HepG2 (cell line): Measurements from ENCODE around the gene GATA1. TPM values are rescaled to one million over a fixed set of nuclear protein-coding genes. Genes with fewer than 3 reads are reported as not detected.

Experiments used
- ATAC-seq: fragments of 200-7000 bp; cut with Tn5 transposase; 3 replicates; pipeline ENCODE4 v1.9.1; 2020; ENCODE audit warnings: mild to moderate bottlenecking, moderate library complexity
- BruUV-seq: library from RNA; stranded (reverse); fragments of 400-500 nt; replicated peaks from 2 replicates; lab custom pipeline; 2021; lab: Mats Ljungman, UMichigan
- CTCF ChIA-PET: fragments of 300-600 bp; formaldehyde crosslinking; extraction: SDS; loops from one replicate; lab custom pipeline; 2021; ENCODE audit warnings: low total read pairs, inconsistent platforms, low intra/inter-chr PET ratio; lab: Yijun Ruan, JAX
- POLR2A ChIA-PET: fragments of 350-600 bp; sonication (Branson Sonifier 250); formaldehyde crosslinking; loops from one replicate; lab custom pipeline; 2020; ENCODE audit warnings: antibody characterized with exemption, inconsistent platforms; lab: Yijun Ruan, JAX
- DNase-seq: peaks from one replicate; pipeline ENCODE4 v3.0.0-alpha.2; 2015; ENCODE audit warnings: low spot score
- FAIRE-seq: peaks from 3 replicates; lab custom pipeline; 2011; peaks lifted over from hg19 to GRCh38; lab: Jason Lieb, UNC
- H2AFZ ChIP-seq: one replicate; pipeline ENCODE4 v1.6.1; 2011; ENCODE audit warnings: low read length, inconsistent platforms
- H3K27ac ChIP-seq: fragments of 300-600 bp; 3 replicates; pipeline ENCODE4 v1.8.0; 2011; ENCODE audit warnings: mixed run types, mild to moderate bottlenecking, mixed read lengths, low read length, inconsistent platforms; ENCODE audit not compliant: insufficient read depth; ENCODE audit errors: extremely low read length
- H3K27me3 ChIP-seq, 2 experiments: fragments of 200-600 bp in 1 of 2; 2 replicates in 1 of 2; 3 replicates in 1 of 2; pipeline versions ENCODE4 v1.6.0 to v1.8.0; 2011; ENCODE audit warnings: low read length in 2 of 2, mild to moderate bottlenecking in 2 of 2, moderate library complexity in 2 of 2, inconsistent platforms in 1 of 2; ENCODE audit not compliant: insufficient read depth in 2 of 2, control insufficient read depth in 1 of 2
- H3K36me3 ChIP-seq, 2 experiments: fragments of 200-600 bp in 1 of 2; replicated peaks in 1 of 2; 2 replicates in 1 of 2; 3 replicates in 1 of 2; pipeline versions ENCODE4 v1.5.1 to v1.8.0; 2011; ENCODE audit warnings: low read length in 2 of 2, inconsistent platforms in 1 of 2; ENCODE audit not compliant: insufficient read depth in 2 of 2, control insufficient read depth in 1 of 2
- H3K4me1 ChIP-seq: 2 replicates; pipeline ENCODE4 v1.5.1; 2012; ENCODE audit warnings: low read length, inconsistent platforms; ENCODE audit not compliant: insufficient read depth
- H3K4me2 ChIP-seq: 2 replicates; pipeline ENCODE4 v1.6.0; 2011; ENCODE audit warnings: low read depth, low read length, inconsistent platforms
- H3K4me3 ChIP-seq, 3 experiments: fragments of 200-600 bp in 1 of 3; sonication (generic), shearing (Covaris generic) in 1 of 3; replicated peaks in 1 of 3; 2 replicates each; pipeline ENCODE4 v1.5.1; 2011 to 2016; ENCODE audit warnings: low read length in 3 of 3, inconsistent platforms in 2 of 3, low read depth in 2 of 3, mild to moderate bottlenecking in 2 of 3, control low read depth in 1 of 3, mixed read lengths in 1 of 3; ENCODE audit not compliant: insufficient read depth in 1 of 3
- H3K79me2 ChIP-seq: one replicate; pipeline ENCODE4 v1.6.1; 2011; ENCODE audit warnings: low read length, inconsistent platforms; ENCODE audit not compliant: insufficient read depth
- H3K9ac ChIP-seq: 2 replicates; pipeline ENCODE4 v1.6.0; 2011; ENCODE audit warnings: mild to moderate bottlenecking, low read depth, low read length, inconsistent platforms; ENCODE audit not compliant: insufficient read depth
- H3K9me3 ChIP-seq: 2 replicates; pipeline ENCODE4 v1.5.1; 2012; ENCODE audit warnings: mild to moderate bottlenecking, low read length
- H4K20me1 ChIP-seq: 2 replicates; pipeline ENCODE4 v1.6.0; 2011; ENCODE audit warnings: inconsistent platforms, mild to moderate bottlenecking, low read length, moderate library complexity; ENCODE audit not compliant: insufficient read depth
- CREM ChIP-seq, 2 experiments: sonication (generic) in 1 of 2; formaldehyde crosslinking in 1 of 2; IDR thresholded peaks; 2 replicates each; pipeline versions ENCODE4 v1.4.0 to v1.6.1; 2016 to 2020; ENCODE audit warnings: antibody characterized with exemption in 1 of 2, mild to moderate bottlenecking in 1 of 2, missing genetic modification reagents in 1 of 2
- HOMEZ ChIP-seq: IDR thresholded peaks from 2 replicates; pipeline ENCODE4 v1.6.1; 2016; ENCODE audit warnings: low read depth
- MAZ ChIP-seq, 2 experiments: sonication (generic) in 1 of 2; formaldehyde crosslinking in 1 of 2; IDR thresholded peaks; 2 replicates each; pipeline versions ENCODE4 v1.5.0 to v1.6.1; 2012 to 2020; ENCODE audit warnings: low read depth in 2 of 2, mild to moderate bottlenecking in 2 of 2, borderline replicate concordance in 1 of 2, improper control_type of control experiment in 1 of 2, low read length in 1 of 2, missing genetic modification reagents in 1 of 2, moderate library complexity in 1 of 2
- TBP ChIP-seq: sonication (generic); formaldehyde crosslinking; IDR thresholded peaks from 2 replicates; pipeline ENCODE4 v1.5.0; 2020; ENCODE audit warnings: missing genetic modification reagents
- TERF1 ChIP-seq: sonication (generic); formaldehyde crosslinking; IDR thresholded peaks from 2 replicates; pipeline ENCODE4 v1.8.0; 2022; ENCODE audit warnings: mild to moderate bottlenecking, missing genetic modification reagents, moderate library complexity
- TIGD3 ChIP-seq: sonication (generic); formaldehyde crosslinking; IDR thresholded peaks from 2 replicates; pipeline ENCODE4 v1.5.1; 2020; ENCODE audit warnings: mild to moderate bottlenecking, missing genetic modification reagents, borderline replicate concordance
- ZNF343 ChIP-seq: sonication (generic); formaldehyde crosslinking; IDR thresholded peaks from 2 replicates; pipeline ENCODE4 v1.4.0; 2020; ENCODE audit warnings: mild to moderate bottlenecking, missing genetic modification reagents
- ZNF431 ChIP-seq: sonication (generic); formaldehyde crosslinking; IDR thresholded peaks from 2 replicates; pipeline ENCODE4 v1.9.0; 2022; ENCODE audit warnings: missing genetic modification reagents, low read depth, mild to moderate bottlenecking, borderline replicate concordance
- ZZZ3 ChIP-seq: sonication (generic); formaldehyde crosslinking; IDR thresholded peaks from 2 replicates; pipeline ENCODE4 v1.4.0; 2020; ENCODE audit warnings: missing genetic modification reagents, mild to moderate bottlenecking, borderline replicate concordance
- WGBS: methylation state at CpG from one replicate; pipeline ENCODE4 v1.1.6; 2017; ENCODE audit warnings: low lambda C conversion rate; 5-methylcytosine and 5-hydroxymethylcytosine counted together
- in situ Hi-C: cut with HindIII; loops from 2 replicates; pipeline ENCODE4 v1.10.0; 2017; ENCODE audit warnings: low pct_unique_long_range_greater_than_20kb; ENCODE audit not compliant: extremely low pct_ligation_motif_present
- intact Hi-C: fragments of 100-400 bp; cut with micrococcal nuclease; formaldehyde crosslinking; loops from one replicate; pipeline ENCODE4 v1.10.0; 2022; ENCODE audit not compliant: unreplicated experiment
- polyA plus RNA-seq, 8 experiments: library from polyadenylated mRNA; depleted of rRNA in 3 of 8; stranded (reverse) in 7 of 8; unstranded in 1 of 8; fragments of >200 nt; fragmentation: Illumina TruSeq in 4 of 8; extraction: Trizol in 4 of 8; gene quantifications; 2 replicates each; pipeline versions ENCODE4 v1.2.1 to v1.2.3, GENCODE V29; 2011 to 2016; ENCODE audit warnings: low read depth in 4 of 8, missing spikeins in 1 of 8, mixed read lengths in 1 of 8; ENCODE audit not compliant: insufficient read depth in 1 of 8
- total RNA-seq, 5 experiments: library from RNA; depleted of rRNA; stranded (reverse); fragments of >200 nt; fragmentation: Illumina TruSeq; extraction: Trizol; gene quantifications; 2 replicates each; pipeline ENCODE4 v1.2.3, GENCODE V29; 2016; ENCODE audit warnings: low read depth in 1 of 5
- TF ChIP-seq, protein P1 (sequence below): sonication (generic); formaldehyde crosslinking; IDR thresholded peaks from 2 replicates; pipeline ENCODE4 v1.4.0; 2020; ENCODE audit warnings: mild to moderate bottlenecking, missing genetic modification reagents
- TF ChIP-seq, protein P2 (sequence below): sonication (generic); formaldehyde crosslinking; IDR thresholded peaks from 2 replicates; pipeline ENCODE4 v1.4.0; 2020; ENCODE audit warnings: missing genetic modification reagents, borderline replicate concordance

GATA1 gene
- total and polyA plus RNA-seq, 2 of the 13 experiments (the other 11 are each of a cell fraction or from before 2014, with no cell fraction given), result 0.13 TPM; not detected in 1

DNA sequence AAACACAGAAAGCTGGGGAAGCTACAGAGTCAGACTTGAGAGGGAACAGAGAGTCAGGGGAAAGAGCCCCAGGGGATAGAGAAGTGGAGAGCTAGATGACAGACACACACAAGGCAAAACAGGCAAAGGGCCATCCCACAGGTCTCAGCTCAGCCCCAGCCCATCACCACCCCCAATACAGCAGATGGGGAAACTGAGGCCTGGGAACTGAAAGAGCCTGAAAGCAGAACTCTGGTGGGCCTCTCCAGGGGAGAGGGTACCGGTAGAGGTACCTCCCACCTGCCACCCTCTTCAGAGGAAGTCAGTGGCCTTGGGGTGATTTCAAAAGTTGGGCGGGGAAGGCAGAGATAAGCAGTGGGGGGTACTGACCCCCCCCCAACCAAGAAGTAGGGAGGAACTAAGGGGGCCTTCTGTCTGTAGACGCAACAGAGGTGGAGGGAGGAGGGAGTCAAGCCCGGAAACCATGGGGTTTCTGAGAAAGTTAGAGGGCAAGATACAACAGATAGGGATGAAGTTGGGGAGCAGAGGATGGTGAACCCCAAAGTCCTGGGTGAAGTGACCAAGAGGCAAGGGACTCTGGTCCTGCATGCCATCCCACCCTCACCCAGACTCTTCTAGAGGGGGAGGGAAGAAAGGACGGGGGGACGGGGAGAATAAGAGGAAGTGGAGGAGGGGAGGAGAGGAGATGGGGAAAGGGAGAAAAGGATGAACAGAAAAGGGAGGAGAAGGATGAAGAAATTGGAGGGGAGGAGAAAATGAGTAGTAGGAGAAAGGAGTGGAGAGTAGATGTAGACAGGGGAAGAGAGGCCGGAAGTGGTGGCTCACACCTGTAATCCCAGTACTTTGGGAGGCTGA is 3.2 kb downstream of the GATA1 start:
- H3K4me2 ChIP-seq, result no peak overlapping the region
- FAIRE-seq, result no peak
- H3K4me1 ChIP-seq, result peaks cover 5% of the 10 kb centered on the region
- H4K20me1 ChIP-seq, result no peaks in the 10 kb centered on the region
- no peaks in the 10 kb centered on the region for H3K36me3 ChIP-seq
- CTCF ChIA-PET, result no interaction called here
- 36% methylated on average over 7 of the region's 7 CpGs for WGBS
- ATAC-seq, result no peak
- no peak overlapping the region for H2AFZ ChIP-seq
- no peak overlapping the region for H3K27ac ChIP-seq
- POLR2A ChIA-PET, result no interaction called here
- in situ Hi-C loops, result no loop called here
- H3K79me2 ChIP-seq, result no peaks in the 10 kb centered on the region
- H3K9ac ChIP-seq, result no peak overlapping the region
- no TSS peak for BruUV-seq
- DNase-seq, result no peak
- no peak overlapping the region for H3K4me3 ChIP-seq
- no peaks in the 10 kb centered on the region for H3K9me3 ChIP-seq
- intact Hi-C loops, result no loop called here
- no peaks in the 10 kb centered on the region; a peak in 1 of 5 replicates for H3K27me3 ChIP-seq
- TF ChIP-seq ZNF343 (CRISPR knock-in tag) (no peak), HOMEZ (no peak), ZZZ3 (CRISPR knock-in tag) (no peak), CREM (IDR thresholded peaks at IDR 0.05) (no peak), CREM (CRISPR knock-in tag; IDR thresholded peaks at IDR 0.05) (no peak), TERF1 (CRISPR knock-in tag) (no peak), ZNF431 (CRISPR knock-in tag) (no peak), TBP (no peak), TIGD3 (no peak), MAZ (IDR thresholded peaks at IDR 0.05; ENCODE audit: borderline replicate concordance, low read depth, low read length) (no peak), MAZ (CRISPR knock-in tag; IDR thresholded peaks at IDR 0.05; ENCODE audit: low read depth) (no peak)
- TF ChIP-seq, protein P1, sequence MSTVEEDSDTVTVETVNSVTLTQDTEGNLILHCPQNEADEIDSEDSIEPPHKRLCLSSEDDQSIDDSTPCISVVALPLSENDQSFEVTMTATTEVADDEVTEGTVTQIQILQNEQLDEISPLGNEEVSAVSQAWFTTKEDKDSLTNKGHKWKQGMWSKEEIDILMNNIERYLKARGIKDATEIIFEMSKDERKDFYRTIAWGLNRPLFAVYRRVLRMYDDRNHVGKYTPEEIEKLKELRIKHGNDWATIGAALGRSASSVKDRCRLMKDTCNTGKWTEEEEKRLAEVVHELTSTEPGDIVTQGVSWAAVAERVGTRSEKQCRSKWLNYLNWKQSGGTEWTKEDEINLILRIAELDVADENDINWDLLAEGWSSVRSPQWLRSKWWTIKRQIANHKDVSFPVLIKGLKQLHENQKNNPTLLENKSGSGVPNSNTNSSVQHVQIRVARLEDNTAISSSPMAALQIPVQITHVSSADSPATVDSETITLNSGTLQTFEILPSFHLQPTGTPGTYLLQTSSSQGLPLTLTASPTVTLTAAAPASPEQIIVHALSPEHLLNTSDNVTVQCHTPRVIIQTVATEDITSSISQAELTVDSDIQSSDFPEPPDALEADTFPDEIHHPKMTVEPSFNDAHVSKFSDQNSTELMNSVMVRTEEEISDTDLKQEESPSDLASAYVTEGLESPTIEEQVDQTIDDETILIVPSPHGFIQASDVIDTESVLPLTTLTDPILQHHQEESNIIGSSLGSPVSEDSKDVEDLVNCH (CRISPR knock-in tag), result no peak
- TF ChIP-seq, protein P2, sequence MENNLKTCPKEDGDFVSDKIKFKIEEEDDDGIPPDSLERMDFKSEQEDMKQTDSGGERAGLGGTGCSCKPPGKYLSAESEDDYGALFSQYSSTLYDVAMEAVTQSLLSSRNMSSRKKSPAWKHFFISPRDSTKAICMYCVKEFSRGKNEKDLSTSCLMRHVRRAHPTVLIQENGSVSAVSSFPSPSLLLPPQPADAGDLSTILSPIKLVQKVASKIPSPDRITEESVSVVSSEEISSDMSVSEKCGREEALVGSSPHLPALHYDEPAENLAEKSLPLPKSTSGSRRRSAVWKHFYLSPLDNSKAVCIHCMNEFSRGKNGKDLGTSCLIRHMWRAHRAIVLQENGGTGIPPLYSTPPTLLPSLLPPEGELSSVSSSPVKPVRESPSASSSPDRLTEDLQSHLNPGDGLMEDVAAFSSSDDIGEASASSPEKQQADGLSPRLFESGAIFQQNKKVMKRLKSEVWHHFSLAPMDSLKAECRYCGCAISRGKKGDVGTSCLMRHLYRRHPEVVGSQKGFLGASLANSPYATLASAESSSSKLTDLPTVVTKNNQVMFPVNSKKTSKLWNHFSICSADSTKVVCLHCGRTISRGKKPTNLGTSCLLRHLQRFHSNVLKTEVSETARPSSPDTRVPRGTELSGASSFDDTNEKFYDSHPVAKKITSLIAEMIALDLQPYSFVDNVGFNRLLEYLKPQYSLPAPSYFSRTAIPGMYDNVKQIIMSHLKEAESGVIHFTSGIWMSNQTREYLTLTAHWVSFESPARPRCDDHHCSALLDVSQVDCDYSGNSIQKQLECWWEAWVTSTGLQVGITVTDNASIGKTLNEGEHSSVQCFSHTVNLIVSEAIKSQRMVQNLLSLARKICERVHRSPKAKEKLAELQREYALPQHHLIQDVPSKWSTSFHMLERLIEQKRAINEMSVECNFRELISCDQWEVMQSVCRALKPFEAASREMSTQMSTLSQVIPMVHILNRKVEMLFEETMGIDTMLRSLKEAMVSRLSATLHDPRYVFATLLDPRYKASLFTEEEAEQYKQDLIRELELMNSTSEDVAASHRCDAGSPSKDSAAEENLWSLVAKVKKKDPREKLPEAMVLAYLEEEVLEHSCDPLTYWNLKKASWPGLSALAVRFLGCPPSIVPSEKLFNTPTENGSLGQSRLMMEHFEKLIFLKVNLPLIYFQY (CRISPR knock-in tag), result no peak
